ENCODE measurements around the gene MSANTD3.

DNA sequence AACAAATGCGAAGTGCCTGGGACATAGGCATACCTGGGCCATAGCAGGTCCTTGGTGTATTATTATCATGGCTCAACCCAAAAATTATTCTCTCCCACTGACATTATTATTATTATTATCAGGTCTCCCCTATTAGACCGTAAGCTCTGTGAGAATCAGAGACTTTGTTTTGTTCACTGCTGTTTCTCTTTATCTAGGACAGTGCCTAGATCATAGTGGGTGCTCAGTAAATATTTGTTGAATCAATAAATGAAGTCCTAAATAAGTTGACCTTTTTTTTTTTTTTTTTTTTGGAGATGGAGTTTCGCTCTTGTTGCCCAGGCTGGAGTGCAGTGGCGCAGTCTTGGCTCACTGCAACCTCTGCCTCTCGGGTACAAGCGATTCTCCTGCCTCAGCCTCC is 41.1 kb downstream of the MSANTD3 start:
- no peak for TF ChIP-seq NFIC (IDR thresholded peaks at IDR 0.05)
- TF ChIP-seq CREB1 (IDR thresholded peaks at IDR 0.05; ENCODE audit: low read depth), result no peak
- TF ChIP-seq, protein P1, sequence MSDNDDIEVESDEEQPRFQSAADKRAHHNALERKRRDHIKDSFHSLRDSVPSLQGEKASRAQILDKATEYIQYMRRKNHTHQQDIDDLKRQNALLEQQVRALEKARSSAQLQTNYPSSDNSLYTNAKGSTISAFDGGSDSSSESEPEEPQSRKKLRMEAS (IDR thresholded peaks at IDR 0.05), result no peak
- TF ChIP-seq, protein P2, sequence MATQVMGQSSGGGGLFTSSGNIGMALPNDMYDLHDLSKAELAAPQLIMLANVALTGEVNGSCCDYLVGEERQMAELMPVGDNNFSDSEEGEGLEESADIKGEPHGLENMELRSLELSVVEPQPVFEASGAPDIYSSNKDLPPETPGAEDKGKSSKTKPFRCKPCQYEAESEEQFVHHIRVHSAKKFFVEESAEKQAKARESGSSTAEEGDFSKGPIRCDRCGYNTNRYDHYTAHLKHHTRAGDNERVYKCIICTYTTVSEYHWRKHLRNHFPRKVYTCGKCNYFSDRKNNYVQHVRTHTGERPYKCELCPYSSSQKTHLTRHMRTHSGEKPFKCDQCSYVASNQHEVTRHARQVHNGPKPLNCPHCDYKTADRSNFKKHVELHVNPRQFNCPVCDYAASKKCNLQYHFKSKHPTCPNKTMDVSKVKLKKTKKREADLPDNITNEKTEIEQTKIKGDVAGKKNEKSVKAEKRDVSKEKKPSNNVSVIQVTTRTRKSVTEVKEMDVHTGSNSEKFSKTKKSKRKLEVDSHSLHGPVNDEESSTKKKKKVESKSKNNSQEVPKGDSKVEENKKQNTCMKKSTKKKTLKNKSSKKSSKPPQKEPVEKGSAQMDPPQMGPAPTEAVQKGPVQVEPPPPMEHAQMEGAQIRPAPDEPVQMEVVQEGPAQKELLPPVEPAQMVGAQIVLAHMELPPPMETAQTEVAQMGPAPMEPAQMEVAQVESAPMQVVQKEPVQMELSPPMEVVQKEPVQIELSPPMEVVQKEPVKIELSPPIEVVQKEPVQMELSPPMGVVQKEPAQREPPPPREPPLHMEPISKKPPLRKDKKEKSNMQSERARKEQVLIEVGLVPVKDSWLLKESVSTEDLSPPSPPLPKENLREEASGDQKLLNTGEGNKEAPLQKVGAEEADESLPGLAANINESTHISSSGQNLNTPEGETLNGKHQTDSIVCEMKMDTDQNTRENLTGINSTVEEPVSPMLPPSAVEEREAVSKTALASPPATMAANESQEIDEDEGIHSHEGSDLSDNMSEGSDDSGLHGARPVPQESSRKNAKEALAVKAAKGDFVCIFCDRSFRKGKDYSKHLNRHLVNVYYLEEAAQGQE (IDR thresholded peaks at IDR 0.05; ENCODE audit: low read depth), result no peak
- TF ChIP-seq TEAD4 (IDR thresholded peaks at IDR 0.05), result no peak
- TF ChIP-seq EP300 (IDR thresholded peaks at IDR 0.05; ENCODE audit: borderline replicate concordance), result no peak
- no peak for TF ChIP-seq TAF1 (IDR thresholded peaks at IDR 0.05; ENCODE audit: low read depth)
- TF ChIP-seq ZBTB7A (IDR thresholded peaks at IDR 0.05; ENCODE audit: low read depth), result no peak
- no peak for TF ChIP-seq CEBPB (IDR thresholded peaks at IDR 0.05)
- TF ChIP-seq, protein P3, sequence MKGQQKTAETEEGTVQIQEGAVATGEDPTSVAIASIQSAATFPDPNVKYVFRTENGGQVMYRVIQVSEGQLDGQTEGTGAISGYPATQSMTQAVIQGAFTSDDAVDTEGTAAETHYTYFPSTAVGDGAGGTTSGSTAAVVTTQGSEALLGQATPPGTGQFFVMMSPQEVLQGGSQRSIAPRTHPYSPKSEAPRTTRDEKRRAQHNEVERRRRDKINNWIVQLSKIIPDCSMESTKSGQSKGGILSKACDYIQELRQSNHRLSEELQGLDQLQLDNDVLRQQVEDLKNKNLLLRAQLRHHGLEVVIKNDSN (IDR thresholded peaks at IDR 0.05), result no peak
- TF ChIP-seq YY1 (IDR thresholded peaks at IDR 0.05; ENCODE audit: low read depth), result no peak

Data from Ishikawa (cell line).